Tibial nerve (tissue), 3 donors: Measurements from ENCODE around the gene HBG1.

ENCODE experiments used
- POLR2A ChIP-seq, 2 donors: fragments of 450-650 bp; IDR thresholded peaks; one replicate each; pipeline ENCODE4 v1.6.1; 2017; ENCODE audit warnings: antibody characterized with exemption in 2 of 2, mild to moderate bottlenecking in 2 of 2, moderate library complexity in 2 of 2
- TF ChIP-seq, protein P1 (sequence below), 5 experiments: fragments of 200-600 bp in 3 of 5; fragments of 450-650 bp in 2 of 5; sonication (generic) in 3 of 5; IDR thresholded peaks; one replicate each; pipeline ENCODE4 v1.5.1; 2016 to 2019; ENCODE audit warnings: antibody characterized with exemption in 5 of 5, mild to moderate bottlenecking in 3 of 5, moderate library complexity in 2 of 5

DNA sequence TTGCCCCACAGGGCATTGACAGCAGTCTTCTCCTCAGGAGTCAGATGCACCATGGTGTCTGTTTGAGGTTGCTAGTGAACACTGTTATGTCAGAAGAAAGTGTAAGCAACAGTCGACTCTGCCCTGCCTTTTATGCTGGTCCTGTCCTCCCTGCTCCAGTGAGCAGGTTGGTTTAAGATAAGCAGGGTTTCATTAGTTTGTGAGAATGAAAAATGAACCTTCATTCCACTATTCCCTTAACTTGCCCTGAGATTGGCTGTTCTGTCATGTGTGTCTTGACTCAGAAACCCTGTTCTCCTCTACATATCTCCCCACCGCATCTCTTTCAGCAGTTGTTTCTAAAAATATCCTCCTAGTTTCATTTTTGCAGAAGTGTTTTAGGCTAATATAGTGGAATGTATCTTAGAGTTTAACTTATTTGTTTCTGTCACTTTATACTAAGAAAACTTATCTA is 15.2 kb downstream of the HBG1 start, which contains the start of gene HBD:
- TF ChIP-seq, protein P1, sequence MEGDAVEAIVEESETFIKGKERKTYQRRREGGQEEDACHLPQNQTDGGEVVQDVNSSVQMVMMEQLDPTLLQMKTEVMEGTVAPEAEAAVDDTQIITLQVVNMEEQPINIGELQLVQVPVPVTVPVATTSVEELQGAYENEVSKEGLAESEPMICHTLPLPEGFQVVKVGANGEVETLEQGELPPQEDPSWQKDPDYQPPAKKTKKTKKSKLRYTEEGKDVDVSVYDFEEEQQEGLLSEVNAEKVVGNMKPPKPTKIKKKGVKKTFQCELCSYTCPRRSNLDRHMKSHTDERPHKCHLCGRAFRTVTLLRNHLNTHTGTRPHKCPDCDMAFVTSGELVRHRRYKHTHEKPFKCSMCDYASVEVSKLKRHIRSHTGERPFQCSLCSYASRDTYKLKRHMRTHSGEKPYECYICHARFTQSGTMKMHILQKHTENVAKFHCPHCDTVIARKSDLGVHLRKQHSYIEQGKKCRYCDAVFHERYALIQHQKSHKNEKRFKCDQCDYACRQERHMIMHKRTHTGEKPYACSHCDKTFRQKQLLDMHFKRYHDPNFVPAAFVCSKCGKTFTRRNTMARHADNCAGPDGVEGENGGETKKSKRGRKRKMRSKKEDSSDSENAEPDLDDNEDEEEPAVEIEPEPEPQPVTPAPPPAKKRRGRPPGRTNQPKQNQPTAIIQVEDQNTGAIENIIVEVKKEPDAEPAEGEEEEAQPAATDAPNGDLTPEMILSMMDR (IDR thresholded peaks at IDR 0.05), result no peak
- no peak for TF ChIP-seq POLR2A (IDR thresholded peaks at IDR 0.05)
